ENCODE measurements around the gene MAST1. TPM values are rescaled to one million over a fixed set of nuclear protein-coding genes. Genes with fewer than 3 reads are reported as not detected.
"Not testable (repeated sequence)": the region's sequence is repeated elsewhere in the genome, so short reads cannot be mapped to it uniquely, and the experiment has no call there.

Gene MAST1
- total RNA-seq, 1 donor from 2014 or later = 3.5 TPM

DNA sequence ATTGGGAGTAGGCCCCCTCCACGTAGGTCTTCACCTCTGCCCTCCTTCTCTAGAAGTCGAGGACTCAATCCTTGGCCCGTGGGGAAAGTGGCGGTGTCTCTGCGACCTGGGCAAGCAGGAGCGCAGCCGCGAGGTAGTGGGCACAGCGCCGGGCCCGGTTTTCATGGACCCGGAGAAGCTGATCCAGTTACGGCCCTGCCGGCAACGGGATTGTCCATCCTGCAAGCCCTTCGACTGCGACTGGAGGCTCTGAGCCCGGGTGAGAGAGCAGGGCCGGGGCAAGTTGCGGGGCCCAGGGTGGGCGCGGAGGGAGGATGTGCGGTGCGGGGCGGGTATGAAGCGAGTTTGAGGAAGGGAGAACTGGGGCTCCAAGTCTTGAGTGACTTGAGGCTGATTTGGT lies 34.3 kb upstream of the MAST1 start:
- H3K4me3 Mint-ChIP-seq = no peak overlapping the region
- peaks cover 3% of the 10 kb centered on the region for H3K27me3 Mint-ChIP-seq
- H3K9me3 Mint-ChIP-seq = no peaks in the 10 kb centered on the region
- peaks cover 5% of the 10 kb centered on the region for H3K36me3 Mint-ChIP-seq
- TF ChIP-seq, protein P1, sequence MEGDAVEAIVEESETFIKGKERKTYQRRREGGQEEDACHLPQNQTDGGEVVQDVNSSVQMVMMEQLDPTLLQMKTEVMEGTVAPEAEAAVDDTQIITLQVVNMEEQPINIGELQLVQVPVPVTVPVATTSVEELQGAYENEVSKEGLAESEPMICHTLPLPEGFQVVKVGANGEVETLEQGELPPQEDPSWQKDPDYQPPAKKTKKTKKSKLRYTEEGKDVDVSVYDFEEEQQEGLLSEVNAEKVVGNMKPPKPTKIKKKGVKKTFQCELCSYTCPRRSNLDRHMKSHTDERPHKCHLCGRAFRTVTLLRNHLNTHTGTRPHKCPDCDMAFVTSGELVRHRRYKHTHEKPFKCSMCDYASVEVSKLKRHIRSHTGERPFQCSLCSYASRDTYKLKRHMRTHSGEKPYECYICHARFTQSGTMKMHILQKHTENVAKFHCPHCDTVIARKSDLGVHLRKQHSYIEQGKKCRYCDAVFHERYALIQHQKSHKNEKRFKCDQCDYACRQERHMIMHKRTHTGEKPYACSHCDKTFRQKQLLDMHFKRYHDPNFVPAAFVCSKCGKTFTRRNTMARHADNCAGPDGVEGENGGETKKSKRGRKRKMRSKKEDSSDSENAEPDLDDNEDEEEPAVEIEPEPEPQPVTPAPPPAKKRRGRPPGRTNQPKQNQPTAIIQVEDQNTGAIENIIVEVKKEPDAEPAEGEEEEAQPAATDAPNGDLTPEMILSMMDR (conservative IDR thresholded peaks at IDR 0.05) = no peak
- no peak for DNase-seq (ENCODE audit: extremely low spot score, unreplicated experiment)
- H3K27ac Mint-ChIP-seq = no peak overlapping the region
- H3K4me1 Mint-ChIP-seq (ENCODE audit: unreplicated experiment) = peaks cover 22% of the 10 kb centered on the region

DNA sequence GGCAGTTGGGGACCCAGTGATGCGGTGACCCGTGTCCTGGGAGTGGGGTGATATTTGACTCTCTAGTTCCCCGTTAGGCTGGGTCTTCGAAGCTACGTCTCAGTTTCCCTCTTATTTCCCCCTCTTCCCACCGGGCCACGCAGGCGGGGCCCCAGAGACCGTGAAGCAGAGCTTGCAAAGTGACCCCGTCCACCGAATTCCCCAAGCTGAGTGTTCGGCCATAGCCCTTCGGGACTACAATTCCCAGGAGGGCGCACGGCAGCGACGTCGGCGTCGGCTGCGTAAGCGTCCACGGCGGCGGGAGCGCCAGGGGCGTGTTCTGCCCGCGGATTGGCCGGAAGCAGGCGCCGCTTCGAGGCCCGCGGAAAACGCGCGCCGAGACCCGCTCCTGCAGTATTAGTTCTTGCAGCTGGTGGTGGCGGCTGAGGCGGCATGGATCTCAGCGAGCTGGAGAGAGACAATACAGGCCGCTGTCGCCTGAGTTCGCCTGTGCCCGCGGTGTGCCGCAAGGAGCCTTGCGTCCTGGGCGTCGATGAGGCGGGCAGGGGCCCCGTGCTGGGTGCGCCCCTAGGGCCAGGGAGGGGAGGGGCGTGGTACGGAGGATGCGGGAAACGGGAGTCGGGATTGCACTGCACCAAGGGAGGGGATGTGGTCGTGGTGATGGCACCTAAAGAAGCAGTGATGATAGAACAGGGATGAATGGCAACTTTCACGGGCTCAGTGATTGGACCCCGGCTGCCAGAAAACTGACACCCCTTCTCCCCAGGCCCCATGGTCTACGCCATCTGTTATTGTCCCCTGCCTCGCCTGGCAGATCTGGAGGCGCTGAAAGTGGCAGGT lies 31.9 kb upstream of the MAST1 start, which contains the start of gene RNASEH2A:
Gene RNASEH2A, plus strand, starts transcription at position 343 of the 840 bp plus-strand sequence. Its CDS starts 90 bp downstream, at position 433.
- peak; percentile 92 for DNase-seq (ENCODE audit: extremely low spot score, unreplicated experiment)
- Mint-ChIP-seq H3K27ac (peak within 1 kb of the TSS; percentile 88), H3K4me1 (ENCODE audit: unreplicated experiment) (peaks cover 15% of the 10 kb centered on the region), H3K27me3 (peaks cover 3% of the 10 kb centered on the region), H3K36me3 (peaks cover 5% of the 10 kb centered on the region), H3K4me3 (peak within 1 kb of the TSS; percentile 96), H3K9me3 (no peaks in the 10 kb centered on the region)
- TF ChIP-seq, protein P1 (conservative IDR thresholded peaks at IDR 0.05) = peak; percentile 24

DNA sequence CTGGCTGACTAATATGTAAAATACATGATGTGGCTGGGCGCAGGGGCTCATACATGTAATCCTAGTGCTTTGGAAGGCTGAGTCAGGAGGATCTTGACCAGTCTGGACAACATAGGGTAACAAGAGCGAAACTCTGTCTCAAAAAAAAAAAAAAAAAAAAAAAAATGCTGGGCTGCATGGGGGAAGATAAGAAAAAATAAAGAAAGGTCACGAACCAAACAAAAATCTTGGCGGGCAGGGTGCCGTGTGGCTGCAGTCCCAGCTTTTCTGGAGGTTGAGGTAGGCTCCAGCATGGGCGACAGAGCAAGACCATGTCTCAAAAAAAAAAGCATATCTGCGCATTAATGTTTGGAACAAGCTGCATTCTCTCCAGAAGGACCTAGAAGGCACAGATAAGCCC lies 23.2 kb upstream of the MAST1 start:
- no peaks in the 10 kb centered on the region for H3K27me3 Mint-ChIP-seq
- H3K36me3 Mint-ChIP-seq = no peaks in the 10 kb centered on the region
- TF ChIP-seq, protein P1 (conservative IDR thresholded peaks at IDR 0.05) = no peak
- no peak for DNase-seq (ENCODE audit: extremely low spot score, unreplicated experiment)
- no peak overlapping the region for H3K4me3 Mint-ChIP-seq
- no peaks in the 10 kb centered on the region for H3K9me3 Mint-ChIP-seq
- no peak overlapping the region for H3K27ac Mint-ChIP-seq
- H3K4me1 Mint-ChIP-seq (ENCODE audit: unreplicated experiment) = no peaks in the 10 kb centered on the region

DNA sequence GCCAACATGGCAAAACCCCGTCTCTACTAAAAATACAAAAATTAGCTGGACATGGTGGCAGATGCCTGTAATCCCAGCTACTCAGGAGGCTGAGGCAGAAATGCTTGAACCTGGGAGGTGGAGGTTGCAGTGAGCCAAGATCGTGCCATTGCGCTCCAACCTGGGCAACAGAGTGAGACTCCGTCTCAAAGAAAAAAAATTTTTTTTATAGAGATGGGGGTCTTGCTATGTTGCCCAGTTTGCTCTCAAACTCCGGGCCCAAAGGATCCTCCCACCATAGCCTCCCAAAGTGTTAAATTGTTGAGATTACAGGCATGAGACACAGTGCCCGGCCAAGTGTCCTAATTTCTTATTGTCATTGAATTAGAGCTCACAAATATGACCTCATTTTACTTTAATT lies 21.1 kb upstream of the MAST1 start:
- not testable (repeated sequence) for DNase-seq (ENCODE audit: extremely low spot score, unreplicated experiment)

DNA sequence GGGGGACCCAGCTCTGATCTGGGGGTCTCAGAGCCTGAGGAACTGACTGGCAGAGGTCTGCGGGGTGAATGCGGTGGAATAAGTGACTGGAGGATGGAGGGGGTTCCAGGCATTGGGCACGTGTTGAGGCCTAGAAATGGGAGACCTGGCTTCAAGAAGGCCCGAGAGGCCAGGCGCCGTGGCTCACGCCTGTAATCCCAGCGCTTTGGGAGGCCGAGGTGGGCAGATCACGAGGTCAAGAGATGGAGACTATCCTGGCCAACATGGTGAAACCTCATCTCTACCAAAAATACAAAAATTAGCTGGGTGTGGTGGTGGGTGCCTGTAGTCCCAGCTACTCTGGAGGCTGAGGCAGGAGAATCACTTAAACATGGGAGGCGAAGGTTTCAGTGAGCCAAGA lies 20.5 kb upstream of the MAST1 start:
- H3K9me3 Mint-ChIP-seq; H3K4me3 Mint-ChIP-seq; H3K27ac Mint-ChIP-seq; H3K4me1 Mint-ChIP-seq (ENCODE audit: unreplicated experiment); H3K36me3 Mint-ChIP-seq; DNase-seq (ENCODE audit: extremely low spot score, unreplicated experiment); H3K27me3 Mint-ChIP-seq: not testable (repeated sequence)

More for the DNA sequence above, 21.1 kb upstream of the MAST1 start:
- H3K27me3 Mint-ChIP-seq; H3K9me3 Mint-ChIP-seq; H3K36me3 Mint-ChIP-seq; H3K4me3 Mint-ChIP-seq; H3K4me1 Mint-ChIP-seq (ENCODE audit: unreplicated experiment); H3K27ac Mint-ChIP-seq: not testable (repeated sequence)

DNA sequence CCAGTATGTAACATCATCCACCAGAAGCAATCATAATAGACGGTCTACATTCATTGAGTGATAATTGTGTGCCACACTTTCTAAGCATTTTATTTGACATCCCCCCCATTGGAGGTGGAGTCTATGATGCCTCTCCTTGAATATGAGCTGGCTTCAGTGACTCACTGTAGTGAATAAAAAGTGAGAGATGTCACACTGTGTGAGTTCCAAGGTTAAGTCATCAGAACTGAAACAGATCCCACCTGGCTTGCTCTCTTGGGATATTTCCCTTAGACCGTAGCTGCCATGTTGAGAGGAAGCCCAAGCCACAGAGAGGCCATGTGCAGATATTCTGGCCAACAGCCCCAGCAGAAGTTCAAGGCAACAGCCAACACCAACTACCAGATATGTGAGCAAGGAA lies 16.6 kb upstream of the MAST1 start:
- H3K4me3 Mint-ChIP-seq = no peak overlapping the region
- no peaks in the 10 kb centered on the region for H3K4me1 Mint-ChIP-seq (ENCODE audit: unreplicated experiment)
- peaks cover 22% of the 10 kb centered on the region for H3K27me3 Mint-ChIP-seq
- peaks cover 4% of the 10 kb centered on the region for H3K9me3 Mint-ChIP-seq
- TF ChIP-seq, protein P1 (conservative IDR thresholded peaks at IDR 0.05) = no peak
- H3K36me3 Mint-ChIP-seq = peaks cover 3% of the 10 kb centered on the region
- H3K27ac Mint-ChIP-seq = peak overlapping the region; percentile 42
- DNase-seq (ENCODE audit: extremely low spot score, unreplicated experiment) = no peak

Measured in type B pancreatic cell (in vitro differentiated cells).